Ovary (tissue), 9 donors: Measurements from ENCODE around the gene GPD2. TPM values are rescaled to one million over a fixed set of nuclear protein-coding genes. Genes with fewer than 3 reads are reported as not detected.

ENCODE experiments used
- DNase-seq, 5 donors: peaks; one replicate each; pipeline ENCODE4 v3.0.0-alpha.2; 2019 to 2020
- H3K27ac ChIP-seq, 2 donors: fragments of 200-600 bp; one replicate each; pipeline versions ENCODE4 v1.5.1 to v1.8.0; 2019 to 2022
- H3K27me3 ChIP-seq: fragments of 200-600 bp; one replicate; pipeline ENCODE4 v1.8.0; 2022
- H3K36me3 ChIP-seq: fragments of 200-600 bp; sonication (generic); one replicate; pipeline ENCODE4 v1.5.1; 2019
- H3K4me1 ChIP-seq: one replicate; pipeline ENCODE4 v1.8.1; 2013; ENCODE audit warnings: mild to moderate bottlenecking, moderate library complexity; ENCODE audit not compliant: insufficient read depth
- H3K4me3 ChIP-seq: fragments of 200-600 bp; sonication (generic); one replicate; pipeline ENCODE4 v1.5.1; 2017
- H3K9me3 ChIP-seq, 2 donors: fragments of 200-600 bp in 1 of 2; sonication (generic) in 1 of 2; one replicate each; pipeline versions ENCODE4 v1.5.1 to v1.8.1; 2013 to 2019; ENCODE audit warnings: mild to moderate bottlenecking in 1 of 2, moderate library complexity in 1 of 2
- EP300 ChIP-seq: sonication (generic); formaldehyde crosslinking; IDR thresholded peaks from one replicate; pipeline ENCODE4 v1.6.1; 2017; ENCODE audit warnings: antibody characterized with exemption
- POLR2A ChIP-seq: fragments of 450-650 bp; IDR thresholded peaks from one replicate; pipeline ENCODE4 v1.6.1; 2017; ENCODE audit warnings: antibody characterized with exemption, mild to moderate bottlenecking, moderate library complexity
- WGBS, 3 donors: extraction: QIAGEN DNeasy Blood & Tissue Kit in 1 of 3; methylation state at CpG; one replicate each; pipeline versions ENCODE4 v1.1.5 to v1.1.7; 2013 to 2017; 5-methylcytosine and 5-hydroxymethylcytosine counted together
- intact Hi-C, 4 donors: fragments of 100-400 bp; cut with DNase I; formaldehyde crosslinking; loops; one replicate each; pipeline versions ENCODE4 v1.11.0 to v1.15.1; 2022 to 2023
- polyA plus RNA-seq, 2 donors: library from polyadenylated mRNA; stranded (reverse); fragments of 200-250 nt in 1 of 2; fragments of 350-450 nt in 1 of 2; fragmentation: Illumina TruSeq in 1 of 2; extraction: RNeasy Lipid Tissue Mini Kit (QIAGEN cat#74804) in 1 of 2; gene quantifications; one replicate each; pipeline ENCODE4 v1.2.3, GENCODE V29; 2013 to 2014
- total RNA-seq, 7 donors: library from RNA; depleted of rRNA in 2 of 7; stranded (reverse); fragments of >200 nt in 2 of 7; fragmentation: NEBNext Ultra II Directional in 3 of 7; extraction: Animal tissue kit (Norgen Biotek cat#: 25700) in 3 of 7; gene quantifications; one replicate each; pipeline versions ENCODE4 v1.1.0 to v1.2.4, GENCODE V29; 2016 to 2023
- TF ChIP-seq, protein P1 (sequence below), 3 donors: fragments of 450-650 bp in 2 of 3; fragments of 200-600 bp in 1 of 3; IDR thresholded peaks; one replicate each; pipeline versions ENCODE4 v1.5.1 to v1.8.0; 2016 to 2022; ENCODE audit warnings: antibody characterized with exemption in 3 of 3, mild to moderate bottlenecking in 1 of 3
- donor health status: DM: no; HTN: no; CAD: no; lungs with moderate emphysema.
- donor health status: DM: no; HTN: no; CAD: no.
- donor health status: Bipolar disorder and iron deficiency.
- donor health status: DM: yes; HTN: yes; CAD: no.
- donor health status: DM: no; HTN: no; CAD: no.
- donor health status: DM: yes; HTN: yes; CAD: no.

The GPD2 gene
- total and polyA plus RNA-seq, 9 donors = 6.7 to 61.7 (median 24.5) TPM

DNA sequence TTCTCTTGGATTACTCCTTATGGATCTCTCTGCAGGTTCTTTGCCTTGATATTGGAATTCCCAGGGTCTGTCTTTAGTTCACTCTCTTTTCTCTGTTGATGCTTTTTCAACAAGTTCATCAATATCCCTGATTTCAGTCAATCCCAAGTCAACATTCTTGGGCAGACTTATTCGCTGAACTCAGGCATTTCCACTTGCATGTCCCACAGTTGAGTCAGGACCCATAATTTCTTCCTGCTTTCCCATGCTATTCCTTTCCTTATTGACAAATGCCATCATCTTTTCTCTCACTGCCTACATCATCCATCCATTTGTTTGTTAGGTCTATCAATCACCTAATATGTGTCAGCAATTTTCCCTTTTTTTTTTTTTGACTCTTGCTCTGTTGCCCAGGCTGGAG lies 11.6 kb downstream of the GPD2 start:
- Histone ChIP-seq H3K4me1 (peaks cover 3% of the 10 kb centered on the region), H3K27me3 (no peaks in the 10 kb centered on the region), H3K9me3 (no peaks in the 10 kb centered on the region), H3K4me3 (no peak overlapping the region), H3K27ac (no peak overlapping the region), H3K36me3 (no peaks in the 10 kb centered on the region)
- no peak for TF ChIP-seq EP300
- no peak for TF ChIP-seq POLR2A
- TF ChIP-seq, protein P1, sequence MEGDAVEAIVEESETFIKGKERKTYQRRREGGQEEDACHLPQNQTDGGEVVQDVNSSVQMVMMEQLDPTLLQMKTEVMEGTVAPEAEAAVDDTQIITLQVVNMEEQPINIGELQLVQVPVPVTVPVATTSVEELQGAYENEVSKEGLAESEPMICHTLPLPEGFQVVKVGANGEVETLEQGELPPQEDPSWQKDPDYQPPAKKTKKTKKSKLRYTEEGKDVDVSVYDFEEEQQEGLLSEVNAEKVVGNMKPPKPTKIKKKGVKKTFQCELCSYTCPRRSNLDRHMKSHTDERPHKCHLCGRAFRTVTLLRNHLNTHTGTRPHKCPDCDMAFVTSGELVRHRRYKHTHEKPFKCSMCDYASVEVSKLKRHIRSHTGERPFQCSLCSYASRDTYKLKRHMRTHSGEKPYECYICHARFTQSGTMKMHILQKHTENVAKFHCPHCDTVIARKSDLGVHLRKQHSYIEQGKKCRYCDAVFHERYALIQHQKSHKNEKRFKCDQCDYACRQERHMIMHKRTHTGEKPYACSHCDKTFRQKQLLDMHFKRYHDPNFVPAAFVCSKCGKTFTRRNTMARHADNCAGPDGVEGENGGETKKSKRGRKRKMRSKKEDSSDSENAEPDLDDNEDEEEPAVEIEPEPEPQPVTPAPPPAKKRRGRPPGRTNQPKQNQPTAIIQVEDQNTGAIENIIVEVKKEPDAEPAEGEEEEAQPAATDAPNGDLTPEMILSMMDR (IDR thresholded peaks at IDR 0.05) = no peak
- 97 to 100% (median 100%) methylated on average over 1 of the region's 1 CpG for WGBS, 3 donors
- intact Hi-C loops = no loop called here
- DNase-seq = no peak

DNA sequence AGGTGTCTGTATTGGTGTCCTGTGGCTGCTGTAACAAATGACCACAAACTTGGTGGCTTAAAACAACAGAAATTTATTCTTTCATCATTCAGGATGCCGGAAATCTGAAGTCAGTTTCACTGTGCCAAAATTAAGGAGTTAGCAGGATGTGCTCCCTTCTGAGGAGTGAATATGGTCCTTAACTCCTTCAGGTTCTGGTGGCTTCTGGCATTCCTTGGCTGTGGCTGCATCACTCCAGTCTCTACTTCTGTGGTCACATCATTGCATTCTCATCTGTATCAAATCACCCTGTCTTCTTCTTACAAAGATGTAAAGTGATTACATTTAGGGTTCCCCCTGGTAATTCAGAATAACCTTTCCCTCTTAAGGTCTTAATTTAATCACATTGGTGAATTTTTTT lies 12.6 kb downstream of the GPD2 start:
- H3K36me3 ChIP-seq = no peaks in the 10 kb centered on the region
- TF ChIP-seq, protein P1 (IDR thresholded peaks at IDR 0.05) = no peak
- TF ChIP-seq POLR2A (no peak), EP300 (no peak)
- intact Hi-C loops = no loop called here
- no peak overlapping the region for H3K27ac ChIP-seq
- 57 to 84% (median 65%) methylated on average over 1 of the region's 1 CpG for WGBS, 3 donors
- no peaks in the 10 kb centered on the region for H3K9me3 ChIP-seq
- no peak overlapping the region for H3K4me3 ChIP-seq
- no peaks in the 10 kb centered on the region for H3K27me3 ChIP-seq
- no peak for DNase-seq
- H3K4me1 ChIP-seq = peaks cover 3% of the 10 kb centered on the region

DNA sequence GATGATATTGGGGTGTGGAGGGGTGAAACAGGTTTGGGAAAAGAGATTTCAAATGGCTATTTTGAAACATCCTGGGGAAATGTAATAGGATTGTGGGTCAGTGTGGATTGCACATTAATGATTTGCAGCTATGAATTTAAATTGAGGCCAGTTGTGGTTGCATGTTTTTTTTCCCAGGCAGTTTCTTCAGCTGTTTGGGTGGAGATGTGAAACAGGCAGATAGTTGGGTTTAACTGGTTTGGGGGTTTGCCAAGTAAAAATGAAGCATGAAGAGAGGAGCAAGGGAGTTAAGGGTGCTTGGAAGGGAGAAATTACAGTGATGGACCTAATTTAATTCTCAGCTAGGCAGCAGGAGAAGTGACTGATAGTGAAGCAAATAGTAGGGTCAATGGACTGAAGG lies 16.8 kb downstream of the GPD2 start:
- no peaks in the 10 kb centered on the region for H3K36me3 ChIP-seq
- no peaks in the 10 kb centered on the region for H3K9me3 ChIP-seq
- no peaks in the 10 kb centered on the region for H3K27me3 ChIP-seq
- H3K27ac ChIP-seq = no peak overlapping the region
- no peak overlapping the region for H3K4me3 ChIP-seq
- H3K4me1 ChIP-seq = peaks cover 3% of the 10 kb centered on the region
- DNase-seq = no peak
- TF ChIP-seq EP300 (no peak), POLR2A (no peak)
- TF ChIP-seq, protein P1 (IDR thresholded peaks at IDR 0.05) = no peak
- intact Hi-C loops = no loop called here

DNA sequence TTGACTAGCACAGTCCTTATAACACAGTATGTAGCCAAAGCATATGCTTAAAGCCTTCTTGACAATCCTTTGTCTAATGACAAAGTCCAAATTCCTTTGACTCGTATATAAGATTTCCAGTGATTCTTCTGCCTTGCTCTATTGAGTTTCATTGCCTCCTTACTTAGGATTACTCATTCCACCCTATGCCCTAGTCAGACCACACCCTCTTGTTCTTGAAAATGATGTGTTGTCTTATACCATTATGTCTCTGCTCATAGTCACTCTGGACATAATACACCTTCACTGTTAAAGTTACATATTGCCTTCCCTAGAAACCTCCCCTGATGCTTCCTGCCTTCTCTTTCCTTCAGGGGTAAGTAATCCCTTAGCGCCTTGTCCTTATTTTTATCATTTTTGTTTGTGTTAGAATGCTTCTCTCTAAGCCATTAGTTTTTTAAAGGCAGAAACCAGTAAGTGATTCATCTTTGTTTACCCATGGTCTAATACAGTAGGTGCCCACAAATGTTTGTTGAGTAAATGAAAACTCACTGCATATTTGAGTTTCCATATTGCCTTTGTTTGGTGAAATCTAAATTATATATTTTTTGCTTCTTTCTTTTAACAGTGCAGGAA lies 19.3 kb downstream of the GPD2 start:
- no peak for DNase-seq
- Histone ChIP-seq H3K36me3 (no peaks in the 10 kb centered on the region), H3K4me3 (no peak overlapping the region), H3K27ac (no peak overlapping the region), H3K4me1 (no peaks in the 10 kb centered on the region), H3K27me3 (no peaks in the 10 kb centered on the region), H3K9me3 (no peaks in the 10 kb centered on the region)
- WGBS, 3 donors = 92 to 97% (median 95%) methylated on average over 2 of the region's 2 CpGs
- TF ChIP-seq EP300 (no peak), POLR2A (no peak)
- TF ChIP-seq, protein P1 (IDR thresholded peaks at IDR 0.05) = no peak
- intact Hi-C loops = no loop called here
